Osteocyte (in vitro differentiated cells): Measurements from ENCODE around the gene POLN. TPM values are rescaled to one million over a fixed set of nuclear protein-coding genes. Genes with fewer than 3 reads are reported as not detected.

Source experiments
- DNase-seq: peaks from one replicate; pipeline ENCODE4 v3.0.0; 2021; ENCODE audit warnings: mixed read lengths; ENCODE audit not compliant: unreplicated experiment; ENCODE audit errors: extremely low spot score
- H3K27ac Mint-ChIP-seq: one replicate; pipeline ENCODE4 v1.8.0; 2021; ENCODE audit warnings: mild to moderate bottlenecking, mixed read lengths; ENCODE audit not compliant: unreplicated experiment
- H3K27me3 Mint-ChIP-seq: one replicate; pipeline ENCODE4 v1.8.0; 2021; ENCODE audit warnings: mixed read lengths; ENCODE audit not compliant: unreplicated experiment
- H3K36me3 Mint-ChIP-seq: one replicate; pipeline ENCODE4 v1.8.0; 2021; ENCODE audit warnings: mixed read lengths; ENCODE audit not compliant: unreplicated experiment
- H3K4me1 Mint-ChIP-seq: one replicate; pipeline ENCODE4 v1.8.0; 2021; ENCODE audit warnings: mixed read lengths; ENCODE audit not compliant: unreplicated experiment
- H3K4me3 Mint-ChIP-seq: one replicate; pipeline ENCODE4 v1.8.0; 2021; ENCODE audit warnings: mild to moderate bottlenecking, moderate library complexity, mixed read lengths; ENCODE audit not compliant: unreplicated experiment
- H3K9me3 Mint-ChIP-seq: one replicate; pipeline ENCODE4 v1.8.0; 2021; ENCODE audit warnings: mixed read lengths; ENCODE audit not compliant: unreplicated experiment
- long read RNA-seq: library from polyadenylated mRNA; unstranded; transcript quantifications from one replicate; pipeline ENCODE4 v2.0.0, GENCODE V29; 2021
- total RNA-seq: library from RNA; stranded (reverse); gene quantifications from 2 replicates; pipeline ENCODE4 v1.2.1, GENCODE V29; 2021
- TF ChIP-seq, protein P1 (sequence below): fragments of 200-600 bp; sonication (generic); IDR thresholded peaks from 2 replicates; pipeline ENCODE4 v1.5.0; 2021; ENCODE audit warnings: antibody characterized with exemption, mild to moderate bottlenecking, moderate library complexity

The POLN gene
- total RNA-seq = 3.8 and 4.2 TPM in 2 replicates
- long read RNA-seq, partial matches to known transcripts = 0 of 2 reads
- long read RNA-seq, other reads (novel, unspliced or antisense) = 2 of 2 reads

GRCh38 chr4:2241410-2242353 is at the start of gene POLN, which contains the start of gene HAUS3:
Gene POLN, minus strand, starts transcription at chr4:2242121. Its CDS starts 12,890 bp downstream, at chr4:2229231.
Gene HAUS3, minus strand, starts transcription at chr4:2242121. Its CDS starts 1,175 bp downstream, at chr4:2240946.
- peak within 1 kb of the TSS; percentile 34 for H3K27ac Mint-ChIP-seq
- H3K4me1 Mint-ChIP-seq = peaks cover 53% of the 10 kb centered on the region
- no peaks in the 10 kb centered on the region for H3K27me3 Mint-ChIP-seq

GRCh38 chr4:2290974-2291704 is 49.2 kb upstream of the POLN start:
- peaks cover 15% of the 10 kb centered on the region for H3K4me1 Mint-ChIP-seq
- H3K36me3 Mint-ChIP-seq = peaks cover 3% of the 10 kb centered on the region
- TF ChIP-seq, protein P1, sequence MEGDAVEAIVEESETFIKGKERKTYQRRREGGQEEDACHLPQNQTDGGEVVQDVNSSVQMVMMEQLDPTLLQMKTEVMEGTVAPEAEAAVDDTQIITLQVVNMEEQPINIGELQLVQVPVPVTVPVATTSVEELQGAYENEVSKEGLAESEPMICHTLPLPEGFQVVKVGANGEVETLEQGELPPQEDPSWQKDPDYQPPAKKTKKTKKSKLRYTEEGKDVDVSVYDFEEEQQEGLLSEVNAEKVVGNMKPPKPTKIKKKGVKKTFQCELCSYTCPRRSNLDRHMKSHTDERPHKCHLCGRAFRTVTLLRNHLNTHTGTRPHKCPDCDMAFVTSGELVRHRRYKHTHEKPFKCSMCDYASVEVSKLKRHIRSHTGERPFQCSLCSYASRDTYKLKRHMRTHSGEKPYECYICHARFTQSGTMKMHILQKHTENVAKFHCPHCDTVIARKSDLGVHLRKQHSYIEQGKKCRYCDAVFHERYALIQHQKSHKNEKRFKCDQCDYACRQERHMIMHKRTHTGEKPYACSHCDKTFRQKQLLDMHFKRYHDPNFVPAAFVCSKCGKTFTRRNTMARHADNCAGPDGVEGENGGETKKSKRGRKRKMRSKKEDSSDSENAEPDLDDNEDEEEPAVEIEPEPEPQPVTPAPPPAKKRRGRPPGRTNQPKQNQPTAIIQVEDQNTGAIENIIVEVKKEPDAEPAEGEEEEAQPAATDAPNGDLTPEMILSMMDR = no peak
- no peak overlapping the region for H3K27ac Mint-ChIP-seq
- H3K4me3 Mint-ChIP-seq = no peak overlapping the region
- DNase-seq = no peak
- peaks cover 10% of the 10 kb centered on the region for H3K9me3 Mint-ChIP-seq
- H3K27me3 Mint-ChIP-seq = peaks cover 9% of the 10 kb centered on the region

More at GRCh38 chr4:2241410-2242353, at the start of gene POLN, which contains the start of gene HAUS3:
- peak; percentile 100 for DNase-seq
- no peaks in the 10 kb centered on the region for H3K9me3 Mint-ChIP-seq
- peak within 1 kb of the TSS; percentile 86 for H3K4me3 Mint-ChIP-seq
- TF ChIP-seq, protein P1 = no peak
- H3K36me3 Mint-ChIP-seq = peaks cover 4% of the 10 kb centered on the region

DNA sequence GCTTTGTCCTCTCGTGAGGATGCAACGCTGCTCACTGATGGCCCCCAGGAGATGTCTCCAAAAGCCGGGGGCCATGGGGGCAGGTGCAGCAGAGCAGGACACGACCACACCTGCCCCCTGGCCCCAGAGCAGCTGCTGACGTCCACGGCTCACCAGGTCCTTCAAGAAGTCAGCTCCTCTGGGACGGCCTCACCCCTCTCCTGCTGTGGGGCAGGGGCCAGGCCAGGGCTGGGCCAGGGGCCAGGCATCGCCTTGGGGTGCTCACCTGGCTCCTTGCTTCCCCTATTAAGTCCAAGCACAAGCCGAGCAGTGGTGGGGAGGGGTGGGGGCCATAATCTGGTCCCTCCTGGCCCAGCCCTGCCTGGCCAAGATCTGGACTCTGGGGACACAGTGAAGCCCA is 48.6 kb upstream of the POLN start:
- Mint-ChIP-seq H3K27me3 (peaks cover 9% of the 10 kb centered on the region), H3K4me1 (peaks cover 16% of the 10 kb centered on the region), H3K36me3 (peaks cover 3% of the 10 kb centered on the region), H3K27ac (no peak overlapping the region), H3K4me3 (no peak overlapping the region), H3K9me3 (peaks cover 10% of the 10 kb centered on the region)
- no peak for DNase-seq
- TF ChIP-seq, protein P1 = no peak

- DNase-seq = no peak
These were observed 48.0 kb upstream of the POLN start for GRCh38 chr4:2289955-2290333.

More at GRCh38 chr4:2289955-2290333, 48.0 kb upstream of the POLN start:
- Mint-ChIP-seq H3K36me3 (peaks cover 3% of the 10 kb centered on the region), H3K4me3 (no peak overlapping the region), H3K9me3 (peaks cover 10% of the 10 kb centered on the region), H3K4me1 (peaks cover 17% of the 10 kb centered on the region), H3K27ac (no peak overlapping the region), H3K27me3 (peaks cover 9% of the 10 kb centered on the region)
- TF ChIP-seq, protein P1 = no peak
